Stimulated activated memory B cell treated with anti-CD40 and anti-IgM and Interleukin-4, amounts not matched to agents 10 μg/mL and 1 μg/mL and 100 μg/mL, for 72 hours (primary cell): Measurements from ENCODE around the gene STAMBPL1.

Source experiments
- ATAC-seq: fragments of 150-1000 bp; cut with Tn5 transposase; 2 replicates; pipeline ENCODE4 v1.10.0; 2021
- H3K27ac Mint-ChIP-seq: one replicate; pipeline ENCODE4 v1.8.0; 2022; ENCODE audit warnings: mild to moderate bottlenecking, mixed read lengths
- H3K27me3 Mint-ChIP-seq: one replicate; pipeline ENCODE4 v1.8.0; 2022; ENCODE audit warnings: mixed read lengths
- H3K36me3 Mint-ChIP-seq: one replicate; pipeline ENCODE4 v1.8.0; 2022; ENCODE audit warnings: mixed read lengths
- H3K4me1 Mint-ChIP-seq: one replicate; pipeline ENCODE4 v1.8.0; 2022; ENCODE audit warnings: mixed read lengths
- H3K4me3 Mint-ChIP-seq: one replicate; pipeline ENCODE4 v1.8.0; 2022; ENCODE audit warnings: mild to moderate bottlenecking, moderate library complexity, mixed read lengths
- H3K9me3 Mint-ChIP-seq: one replicate; pipeline ENCODE4 v1.8.0; 2022; ENCODE audit warnings: mixed read lengths

Gene STAMBPL1

DNA sequence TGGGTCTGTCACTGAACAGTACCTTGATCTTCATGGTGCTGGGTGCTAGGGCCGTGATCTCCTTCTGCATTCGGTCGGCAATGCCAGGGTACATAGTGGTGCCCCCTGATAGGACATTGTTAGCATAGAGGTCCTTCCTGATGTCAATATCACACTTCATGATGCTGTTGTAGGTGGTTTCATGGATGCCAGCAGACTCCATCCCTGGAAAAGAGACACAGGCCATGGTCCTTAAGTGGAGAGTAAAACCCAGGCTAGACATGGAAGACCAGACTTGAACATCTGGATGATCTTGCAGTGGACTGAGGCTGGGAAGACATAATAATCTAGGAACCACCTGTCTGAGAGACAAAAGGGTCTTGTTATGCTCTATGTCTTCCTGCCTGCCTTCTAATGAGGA lies 58.0 kb downstream of the STAMBPL1 start:
- Mint-ChIP-seq H3K27me3 (no peaks in the 10 kb centered on the region), H3K9me3 (no peaks in the 10 kb centered on the region), H3K36me3 (peaks cover 48% of the 10 kb centered on the region), H3K27ac (no peak overlapping the region), H3K4me3 (no peak overlapping the region), H3K4me1 (peaks cover 18% of the 10 kb centered on the region)
- no peak for ATAC-seq

DNA sequence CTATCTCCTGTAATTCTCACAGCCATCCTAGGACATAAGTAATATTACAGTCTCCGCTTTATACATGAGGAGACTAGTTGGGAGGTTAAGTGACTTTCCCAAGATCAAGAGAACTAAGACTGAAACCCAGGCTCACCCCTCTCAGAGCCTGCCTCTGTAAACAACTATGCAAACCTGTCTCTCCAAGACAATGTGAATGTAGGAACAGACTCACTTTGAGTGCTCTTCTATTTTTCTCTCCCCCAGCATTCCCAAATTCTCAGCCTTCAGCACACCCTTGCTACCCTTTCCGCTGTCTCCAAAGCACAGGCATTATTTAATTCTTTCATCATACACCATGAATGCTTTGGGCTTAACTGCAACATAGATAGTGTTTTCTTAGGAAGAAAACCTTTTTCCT lies 58.9 kb downstream of the STAMBPL1 start:
- no peak overlapping the region for H3K27ac Mint-ChIP-seq
- no peak for ATAC-seq
- peaks cover 48% of the 10 kb centered on the region for H3K36me3 Mint-ChIP-seq
- no peak overlapping the region for H3K4me3 Mint-ChIP-seq
- H3K4me1 Mint-ChIP-seq: peaks cover 24% of the 10 kb centered on the region
- no peaks in the 10 kb centered on the region for H3K27me3 Mint-ChIP-seq
- H3K9me3 Mint-ChIP-seq: no peaks in the 10 kb centered on the region

DNA sequence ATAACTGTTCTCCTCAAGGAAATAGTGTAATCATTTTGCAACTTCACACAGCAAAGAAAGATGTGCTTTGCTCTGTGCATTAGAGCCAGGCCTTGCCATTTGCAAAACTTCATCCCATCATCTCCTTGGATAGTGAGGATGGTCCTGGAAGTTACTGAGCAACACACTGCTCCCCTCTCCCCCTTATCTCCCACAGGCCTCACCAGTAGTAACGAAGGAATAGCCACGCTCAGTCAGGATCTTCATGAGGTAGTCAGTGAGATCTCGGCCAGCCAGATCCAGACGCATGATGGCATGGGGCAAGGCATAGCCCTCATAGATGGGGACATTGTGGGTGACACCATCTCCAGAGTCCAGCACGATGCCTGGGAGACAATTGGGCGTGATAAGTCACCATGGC lies 61.0 kb downstream of the STAMBPL1 start:
- H3K27me3 Mint-ChIP-seq: no peaks in the 10 kb centered on the region
- H3K36me3 Mint-ChIP-seq: peaks cover 38% of the 10 kb centered on the region
- H3K27ac Mint-ChIP-seq: no peak overlapping the region
- H3K9me3 Mint-ChIP-seq: no peaks in the 10 kb centered on the region
- no peak for ATAC-seq
- peaks cover 26% of the 10 kb centered on the region for H3K4me1 Mint-ChIP-seq
- H3K4me3 Mint-ChIP-seq: no peak overlapping the region

DNA sequence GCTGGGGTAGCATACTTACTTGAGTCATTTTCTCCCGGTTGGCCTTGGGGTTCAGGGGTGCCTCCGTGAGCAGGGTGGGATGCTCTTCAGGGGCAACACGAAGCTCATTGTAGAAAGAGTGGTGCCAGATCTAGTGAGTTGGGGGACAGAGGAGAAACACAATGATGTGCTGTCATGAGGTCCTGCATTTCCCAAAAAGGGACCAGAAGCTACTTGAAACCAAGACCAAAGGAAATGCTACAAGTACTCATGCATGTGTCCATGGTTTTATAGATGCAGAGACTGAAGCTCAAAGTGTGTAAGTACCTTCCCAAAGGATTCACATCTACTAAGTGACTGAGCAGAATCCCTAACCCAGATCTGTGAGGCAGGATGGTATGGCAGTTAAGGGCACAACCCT lies 63.7 kb downstream of the STAMBPL1 start:
- H3K4me3 Mint-ChIP-seq: no peak overlapping the region
- no peaks in the 10 kb centered on the region for H3K9me3 Mint-ChIP-seq
- H3K27me3 Mint-ChIP-seq: no peaks in the 10 kb centered on the region
- peaks cover 28% of the 10 kb centered on the region for H3K36me3 Mint-ChIP-seq
- H3K4me1 Mint-ChIP-seq: peaks cover 21% of the 10 kb centered on the region
- H3K27ac Mint-ChIP-seq: no peak overlapping the region
- no peak for ATAC-seq

DNA sequence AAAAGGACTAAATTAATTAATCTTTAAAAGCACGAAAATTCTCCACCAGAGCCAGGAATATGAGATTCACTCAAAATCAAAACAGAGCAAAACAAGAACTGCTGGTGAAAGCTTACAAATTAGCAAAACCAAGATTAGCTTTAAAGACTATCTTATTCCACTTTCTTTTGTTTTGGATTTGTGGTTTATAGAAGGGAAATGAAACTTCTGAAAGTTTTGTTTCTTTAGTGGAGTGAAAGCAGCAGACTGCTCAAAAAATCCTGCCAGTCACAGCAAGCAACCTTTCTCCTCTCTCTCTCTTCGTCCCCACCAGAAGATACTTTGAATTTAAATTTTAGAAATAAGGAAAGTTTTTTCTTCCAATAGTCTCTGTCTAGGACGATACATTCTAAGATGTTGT lies 64.8 kb downstream of the STAMBPL1 start:
- Mint-ChIP-seq H3K4me3 (no peak overlapping the region), H3K9me3 (no peaks in the 10 kb centered on the region), H3K4me1 (peaks cover 21% of the 10 kb centered on the region), H3K36me3 (peaks cover 20% of the 10 kb centered on the region), H3K27ac (peak overlapping the region; percentile 9), H3K27me3 (no peaks in the 10 kb centered on the region)
- ATAC-seq: peak; percentile 75

DNA sequence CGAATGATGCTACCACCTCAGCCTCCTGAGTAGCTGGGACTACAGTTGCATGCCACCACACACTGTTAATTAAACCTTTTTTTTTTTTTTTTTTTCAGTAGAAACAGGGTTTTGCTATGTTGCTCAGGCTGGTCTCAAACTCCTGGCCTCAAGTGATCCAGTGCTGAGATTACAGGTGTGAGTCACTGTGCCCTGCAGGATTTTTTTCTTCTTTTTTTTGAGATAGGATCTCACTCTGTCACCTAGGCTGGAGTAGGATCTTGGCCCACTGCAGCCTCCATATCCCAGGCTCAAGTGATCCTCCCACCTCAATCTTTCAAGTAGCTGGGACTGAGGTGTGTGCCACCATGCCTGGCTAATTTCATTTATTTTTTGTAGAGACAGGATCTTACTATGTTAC lies 66.2 kb downstream of the STAMBPL1 start:
- H3K27ac Mint-ChIP-seq: no peak overlapping the region
- H3K9me3 Mint-ChIP-seq: no peaks in the 10 kb centered on the region
- no peaks in the 10 kb centered on the region for H3K27me3 Mint-ChIP-seq
- peaks cover 19% of the 10 kb centered on the region for H3K36me3 Mint-ChIP-seq
- ATAC-seq: no peak
- H3K4me1 Mint-ChIP-seq: peaks cover 21% of the 10 kb centered on the region
- no peak overlapping the region for H3K4me3 Mint-ChIP-seq

DNA sequence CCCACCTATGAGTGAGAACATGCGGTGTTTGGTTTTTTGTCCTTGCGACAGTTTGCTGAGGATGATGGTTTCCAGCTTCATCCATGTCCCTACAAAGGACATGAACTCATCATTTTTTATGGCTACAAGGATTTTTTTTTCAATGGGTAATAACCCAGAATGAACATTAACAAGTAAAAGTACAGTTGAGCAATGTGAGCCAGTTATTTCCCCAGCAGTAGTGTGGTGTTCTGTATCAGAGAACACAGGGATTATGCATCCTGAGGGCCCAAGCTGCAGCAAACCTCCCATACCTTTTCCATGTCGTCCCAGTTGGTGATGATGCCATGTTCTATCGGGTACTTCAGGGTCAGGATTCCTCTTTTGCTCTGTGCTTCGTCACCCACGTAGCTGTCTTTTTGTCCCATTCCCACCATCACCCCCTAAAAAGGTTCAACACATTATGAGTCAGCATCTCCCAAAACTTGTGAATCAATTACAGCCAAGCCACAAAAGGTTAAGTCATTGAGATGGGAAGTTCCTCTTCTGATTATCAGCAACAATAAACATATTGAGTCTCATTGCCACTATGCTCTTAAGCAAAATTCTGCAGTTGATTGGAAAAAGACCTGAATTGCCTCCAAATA lies 67.0 kb downstream of the STAMBPL1 start:
- no peak overlapping the region for H3K4me3 Mint-ChIP-seq
- H3K4me1 Mint-ChIP-seq: peaks cover 21% of the 10 kb centered on the region
- no peak for ATAC-seq
- no peaks in the 10 kb centered on the region for H3K9me3 Mint-ChIP-seq
- no peaks in the 10 kb centered on the region for H3K27me3 Mint-ChIP-seq
- H3K36me3 Mint-ChIP-seq: peaks cover 20% of the 10 kb centered on the region
- H3K27ac Mint-ChIP-seq: no peak overlapping the region

DNA sequence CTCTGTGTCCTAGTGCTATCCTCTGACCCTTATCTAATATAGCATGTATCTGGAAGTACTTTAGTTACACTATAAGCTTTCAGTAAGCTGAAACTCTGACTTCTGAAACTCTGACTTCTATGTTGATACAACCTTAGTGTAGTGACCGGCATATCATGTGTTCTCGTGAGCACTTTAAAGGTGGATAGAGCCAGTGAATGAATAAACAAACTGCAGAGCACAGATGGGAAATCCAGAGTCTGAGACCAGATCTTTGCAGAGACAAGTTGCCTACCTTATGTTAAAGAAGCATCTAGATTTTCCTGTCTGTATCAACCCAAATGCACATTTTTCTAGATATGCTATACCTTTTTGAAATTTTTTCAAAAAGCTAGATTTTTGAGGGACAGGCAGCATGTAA lies 69.0 kb downstream of the STAMBPL1 start:
- peaks cover 33% of the 10 kb centered on the region for H3K36me3 Mint-ChIP-seq
- no peak for ATAC-seq
- H3K27ac Mint-ChIP-seq: no peak overlapping the region
- H3K4me3 Mint-ChIP-seq: no peak overlapping the region
- peaks cover 14% of the 10 kb centered on the region for H3K4me1 Mint-ChIP-seq
- H3K27me3 Mint-ChIP-seq: no peaks in the 10 kb centered on the region
- peaks cover 2% of the 10 kb centered on the region for H3K9me3 Mint-ChIP-seq

DNA sequence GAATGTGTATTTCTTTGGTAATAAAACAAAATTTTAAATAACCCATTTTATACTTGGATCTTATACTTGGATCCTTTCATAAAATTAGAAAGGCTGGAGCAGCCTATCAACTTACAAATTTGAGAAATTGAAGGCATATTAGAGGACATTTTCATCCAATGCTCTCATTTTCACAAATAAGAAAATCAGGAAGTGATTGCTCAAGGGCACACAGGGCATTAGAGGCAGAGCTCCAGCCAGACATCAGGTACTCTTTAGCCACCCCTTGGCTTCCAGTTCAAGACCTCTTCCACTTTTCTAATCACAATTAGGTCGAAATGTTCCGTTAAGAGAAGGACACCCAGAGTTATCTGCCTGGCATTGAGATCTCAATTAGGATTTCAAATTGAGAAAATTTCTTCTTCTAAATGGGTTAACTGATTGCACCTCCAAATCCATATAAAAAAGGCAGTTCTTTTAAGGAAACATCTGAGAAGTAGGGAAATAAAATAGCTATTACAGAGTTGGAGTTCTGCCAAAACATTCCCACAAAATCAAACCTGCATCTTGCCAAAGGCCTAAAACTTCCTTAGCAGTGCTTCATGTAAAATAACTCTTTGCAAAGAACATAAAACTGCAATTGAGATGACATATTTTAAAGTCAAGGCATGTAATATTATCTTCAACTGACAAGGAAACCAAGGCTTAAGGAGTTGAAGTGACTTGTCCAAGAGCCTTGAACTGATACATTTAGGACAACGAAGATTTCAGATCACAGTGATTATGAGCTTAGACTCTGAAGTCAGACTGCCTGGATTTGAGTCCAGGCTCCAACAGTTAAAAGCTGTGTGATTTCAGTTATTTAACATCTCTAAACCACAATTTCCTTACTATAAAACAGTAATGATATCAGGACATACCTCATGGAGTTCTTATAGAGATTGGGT lies 70.1 kb downstream of the STAMBPL1 start:
- Mint-ChIP-seq H3K4me3 (no peak overlapping the region), H3K36me3 (peaks cover 33% of the 10 kb centered on the region), H3K4me1 (peaks cover 3% of the 10 kb centered on the region), H3K27ac (no peak overlapping the region), H3K9me3 (peaks cover 2% of the 10 kb centered on the region), H3K27me3 (no peaks in the 10 kb centered on the region)
- no peak for ATAC-seq

DNA sequence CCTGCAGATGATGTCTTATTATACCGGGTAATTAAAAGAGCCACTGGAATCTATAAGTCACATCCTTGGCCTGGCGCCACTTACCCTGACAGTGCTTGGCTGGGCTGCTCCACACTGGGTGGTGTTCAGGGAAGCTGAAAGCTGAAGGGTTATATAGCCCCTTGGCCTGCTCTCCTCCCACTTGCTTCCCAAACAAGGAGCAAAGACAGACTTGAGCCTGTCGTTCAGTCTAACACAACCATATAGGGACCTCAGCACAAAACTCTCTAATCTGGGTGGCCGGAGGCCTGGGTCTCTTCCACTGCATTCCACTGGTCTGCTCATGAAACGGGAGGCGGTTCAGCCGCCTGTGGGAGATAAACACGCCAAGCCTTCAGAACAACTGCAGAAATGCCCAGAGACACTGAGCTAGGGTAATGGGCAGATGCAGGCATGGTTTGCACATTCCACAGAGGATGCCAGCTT lies 72.6 kb downstream of the STAMBPL1 start, which contains the start of gene ACTA2:
Gene ACTA2 (minus strand): TSS at position 127 of the 465 bp plus-strand sequence. CDS start 3,843 bp downstream, outside the sequence.
- ATAC-seq: no peak

DNA sequence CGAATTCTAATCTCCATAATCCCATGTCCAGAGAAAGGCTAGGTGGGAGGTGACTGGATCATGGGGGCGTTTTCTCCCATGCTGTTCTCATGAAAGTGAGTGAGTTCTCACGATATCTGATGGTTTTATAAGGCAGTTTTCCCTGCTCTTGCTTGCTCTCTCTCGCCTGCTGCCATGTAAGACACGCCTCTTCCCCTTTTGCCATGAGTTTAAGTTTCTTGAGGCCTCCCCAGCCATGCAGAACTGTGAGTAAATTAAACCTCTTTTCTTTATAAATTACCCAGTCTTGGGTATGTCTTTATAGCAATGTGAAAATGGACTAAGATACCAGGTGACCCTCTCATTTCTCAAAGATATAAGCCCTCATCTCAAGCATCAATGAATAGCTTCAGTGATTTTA lies 73.6 kb downstream of the STAMBPL1 start:
- Mint-ChIP-seq H3K9me3 (peaks cover 2% of the 10 kb centered on the region), H3K4me3 (no peak overlapping the region), H3K27me3 (no peaks in the 10 kb centered on the region), H3K27ac (no peak overlapping the region), H3K4me1 (no peaks in the 10 kb centered on the region), H3K36me3 (peaks cover 32% of the 10 kb centered on the region)
- no peak for ATAC-seq

More for the DNA sequence above, 72.6 kb downstream of the STAMBPL1 start, which contains the start of gene ACTA2:
- Mint-ChIP-seq H3K36me3 (peaks cover 32% of the 10 kb centered on the region), H3K9me3 (peaks cover 2% of the 10 kb centered on the region), H3K4me3 (no peak within 1 kb of the TSS), H3K4me1 (no peaks in the 10 kb centered on the region), H3K27ac (no peak within 1 kb of the TSS), H3K27me3 (no peaks in the 10 kb centered on the region)

DNA sequence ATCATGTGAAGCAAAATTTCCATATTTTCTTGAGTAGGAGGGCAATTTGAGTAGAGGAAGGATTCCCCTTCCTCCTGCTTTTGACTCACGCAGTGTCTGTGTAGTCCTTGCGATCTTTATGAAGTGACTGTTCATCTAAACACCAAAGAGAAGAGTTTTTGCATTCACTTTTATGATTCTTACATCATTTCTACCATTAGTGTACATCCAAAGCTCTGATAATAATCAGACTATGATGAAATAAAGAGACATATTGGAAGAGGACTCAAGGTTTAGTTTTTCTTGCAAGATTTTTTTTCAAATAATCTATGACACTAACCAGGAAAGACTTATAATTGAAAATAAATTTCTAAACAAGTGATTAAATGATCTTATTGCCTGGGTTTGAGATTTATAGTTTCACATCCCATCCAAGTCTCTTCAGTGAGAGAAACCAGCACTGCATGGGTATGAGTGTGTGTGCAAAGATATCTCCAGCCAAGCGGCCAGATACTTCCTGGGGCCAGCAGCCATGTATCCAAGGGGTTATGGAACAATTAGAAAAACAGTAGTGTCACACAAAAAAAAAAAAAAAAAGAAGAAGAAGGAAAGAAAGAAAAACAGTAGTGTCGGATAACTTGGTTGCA lies 74.5 kb downstream of the STAMBPL1 start:
- Mint-ChIP-seq H3K27ac (no peak overlapping the region), H3K4me3 (no peak overlapping the region), H3K27me3 (no peaks in the 10 kb centered on the region), H3K4me1 (no peaks in the 10 kb centered on the region), H3K36me3 (peaks cover 32% of the 10 kb centered on the region), H3K9me3 (peaks cover 2% of the 10 kb centered on the region)
- ATAC-seq: no peak

DNA sequence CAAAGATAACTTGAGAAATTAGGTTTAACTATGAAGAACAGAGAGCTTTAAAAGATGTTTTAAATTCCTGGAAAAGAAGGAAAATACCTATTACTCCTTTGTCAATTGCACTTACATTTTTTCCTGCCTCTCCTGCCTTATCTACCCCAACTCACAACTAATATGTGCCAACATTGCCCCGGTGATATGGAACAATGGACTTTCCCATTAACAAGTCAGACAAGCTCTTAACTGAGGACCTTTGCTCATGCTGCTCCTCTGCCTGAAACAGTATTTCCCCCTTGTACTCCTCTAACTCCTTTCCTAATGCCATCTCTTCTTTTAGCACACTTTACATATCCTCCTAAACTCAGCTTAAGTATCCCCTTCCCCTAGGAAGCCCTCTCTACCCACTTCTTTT lies 77.3 kb downstream of the STAMBPL1 start:
- no peak for ATAC-seq
- Mint-ChIP-seq H3K27ac (no peak overlapping the region), H3K4me3 (no peak overlapping the region), H3K27me3 (no peaks in the 10 kb centered on the region), H3K4me1 (no peaks in the 10 kb centered on the region), H3K36me3 (peaks cover 17% of the 10 kb centered on the region), H3K9me3 (peaks cover 2% of the 10 kb centered on the region)

DNA sequence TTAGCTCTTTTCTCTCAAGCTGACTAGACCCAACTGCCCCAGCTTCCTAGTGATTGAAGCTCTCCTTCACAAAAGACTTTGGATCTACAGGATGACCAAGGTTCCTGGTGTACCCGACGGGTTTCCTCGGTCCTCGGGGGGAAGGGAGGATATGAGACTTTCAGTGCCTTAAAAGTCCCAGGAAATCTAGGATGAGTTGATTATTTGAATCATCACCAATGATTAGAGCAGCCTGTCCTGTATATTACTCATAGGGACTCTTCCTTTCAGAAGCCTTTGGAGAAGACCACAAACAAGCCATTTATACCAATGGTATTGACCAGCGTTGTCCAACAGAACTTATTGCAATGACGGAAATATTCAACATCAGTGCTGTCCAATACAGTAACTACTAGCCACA lies 78.7 kb downstream of the STAMBPL1 start:
- H3K9me3 Mint-ChIP-seq: peaks cover 1% of the 10 kb centered on the region
- no peaks in the 10 kb centered on the region for H3K4me1 Mint-ChIP-seq
- H3K4me3 Mint-ChIP-seq: no peak overlapping the region
- ATAC-seq: no peak
- no peak overlapping the region for H3K27ac Mint-ChIP-seq
- H3K27me3 Mint-ChIP-seq: no peaks in the 10 kb centered on the region
- H3K36me3 Mint-ChIP-seq: peaks cover 16% of the 10 kb centered on the region

DNA sequence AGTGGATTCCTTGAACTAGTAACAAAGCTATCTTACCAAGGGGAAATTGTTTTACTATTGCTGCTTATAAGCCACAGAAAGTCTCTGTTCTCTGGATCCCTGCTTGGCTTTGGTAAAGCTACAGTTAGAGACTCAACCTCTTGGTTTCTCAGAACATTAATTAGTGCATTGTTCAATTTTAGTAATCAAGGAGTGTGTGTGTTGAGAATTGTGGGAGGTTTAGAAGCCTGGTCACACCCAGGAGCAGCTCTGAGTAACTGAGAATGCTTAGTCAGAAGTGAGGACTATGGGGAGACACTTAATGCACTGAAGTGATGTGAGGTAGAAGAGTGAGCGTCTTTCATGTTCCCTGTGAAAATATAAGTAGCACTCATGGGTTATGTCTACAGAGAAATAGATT lies 80.8 kb downstream of the STAMBPL1 start:
- Mint-ChIP-seq H3K9me3 (no peaks in the 10 kb centered on the region), H3K4me1 (no peaks in the 10 kb centered on the region), H3K27me3 (no peaks in the 10 kb centered on the region), H3K4me3 (no peak overlapping the region), H3K27ac (no peak overlapping the region), H3K36me3 (peaks cover 19% of the 10 kb centered on the region)
- no peak for ATAC-seq
